NOMO-1 treated with dmso at 0.1 percent for 144 hours (cell line): ENCODE results near the gene MINDY3.
"Not testable (repeated sequence)": the region's sequence is repeated elsewhere in the genome, so short reads cannot be mapped to it uniquely, and the experiment has no call there.

Experiments used
- DNase-seq: peaks from one replicate; lab custom pipeline; 2025; ENCODE audit not compliant: unreplicated experiment; lab: John Stamatoyannopoulos, UW

MINDY3 gene

DNA sequence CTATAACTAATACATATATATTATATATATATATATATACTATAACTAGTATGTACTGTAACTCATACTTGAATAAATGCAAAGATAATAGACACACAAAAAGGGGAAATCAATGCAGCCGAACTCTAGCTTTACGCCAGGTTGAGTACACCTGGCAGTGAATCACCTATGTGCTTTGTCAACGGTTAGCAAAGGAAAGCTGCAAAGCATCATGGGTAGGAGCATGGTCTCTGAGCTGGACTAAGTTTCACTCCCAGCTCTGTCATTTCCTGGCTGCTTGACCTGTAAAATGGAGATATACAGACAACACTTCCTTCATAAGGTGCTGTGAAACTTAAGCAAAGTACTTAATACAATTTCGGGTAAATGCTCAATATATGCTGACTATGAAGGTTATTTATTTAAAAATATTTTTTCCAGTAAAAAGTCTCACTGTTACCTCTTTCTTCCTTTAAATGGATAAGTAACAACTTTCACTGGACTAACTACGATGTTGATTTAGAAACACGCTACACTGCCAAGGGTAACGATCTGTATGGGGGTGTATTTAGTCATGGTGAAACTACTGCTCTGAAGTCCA lies 78.8 kb downstream of the MINDY3 start:
- DNase-seq, result no peak

GRCh38 chr10:15780353-15781135 lies 79.8 kb downstream of the MINDY3 start:
- DNase-seq, result no peak

DNA sequence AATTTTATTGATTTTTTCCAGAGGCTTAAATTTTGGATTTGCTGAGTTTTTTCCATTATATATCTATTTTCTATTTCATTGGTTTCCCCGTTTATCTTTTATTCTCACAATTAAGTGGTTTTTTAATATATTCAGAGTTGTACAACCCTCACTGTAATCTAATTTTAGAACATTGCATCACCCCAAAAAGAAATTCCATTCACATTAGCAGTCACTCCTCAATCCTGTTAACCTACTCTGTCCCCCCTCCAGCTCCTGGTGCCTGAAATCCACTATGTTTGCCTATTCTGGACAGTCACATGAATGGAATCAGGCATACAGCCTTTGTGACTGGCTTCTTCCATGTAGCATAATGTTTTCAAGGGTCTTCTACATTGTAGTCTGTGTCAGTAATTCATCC lies 84.8 kb downstream of the MINDY3 start:
- no peak for DNase-seq

- DNase-seq, result not testable (repeated sequence)
Observed at GRCh38 chr10:15774534-15774933, 85.8 kb downstream of the MINDY3 start.

- DNase-seq, result no peak
Observed at GRCh38 chr10:15764892-15765454, 95.3 kb downstream of the MINDY3 start.

DNA sequence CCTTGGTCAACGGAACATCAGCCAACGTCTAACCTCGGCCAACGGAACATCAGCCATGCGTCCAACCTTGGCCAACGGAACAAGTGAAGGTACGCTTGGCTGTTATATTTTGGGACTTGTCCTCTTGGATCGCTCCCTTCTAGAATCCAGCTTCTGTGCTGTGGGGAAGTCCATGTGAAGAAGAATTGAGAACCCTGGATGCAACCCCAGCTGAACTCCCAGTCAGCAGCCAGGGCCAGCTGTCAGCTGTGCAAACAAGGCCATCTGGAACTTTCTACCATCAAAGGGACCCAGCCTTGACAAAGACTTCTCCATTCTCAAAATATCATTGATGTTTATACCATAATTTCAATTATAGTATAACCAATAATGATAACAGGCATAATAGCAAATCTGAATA lies 97.3 kb downstream of the MINDY3 start:
- no peak for DNase-seq

DNA sequence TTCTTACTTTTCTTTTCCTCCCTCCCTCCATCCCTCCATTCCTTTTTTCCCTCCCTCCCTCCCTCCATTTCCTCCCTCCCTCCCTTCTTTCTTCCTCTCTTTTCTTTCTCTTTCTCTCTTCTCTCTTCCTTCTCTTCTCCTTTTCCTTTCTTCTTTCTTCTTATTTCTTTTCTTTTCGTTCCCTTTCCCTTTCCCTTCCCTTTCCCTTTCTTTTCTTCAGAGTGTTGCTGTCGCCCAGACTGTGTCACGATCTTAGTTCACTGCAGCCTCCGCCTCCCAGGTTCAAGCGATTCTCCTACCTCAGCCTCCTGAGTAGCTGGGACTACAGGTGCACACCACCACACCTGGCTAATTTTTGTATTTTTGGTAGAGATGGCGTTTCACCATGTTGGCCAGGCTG lies 98.1 kb downstream of the MINDY3 start:
- DNase-seq, result not testable (repeated sequence)

DNA sequence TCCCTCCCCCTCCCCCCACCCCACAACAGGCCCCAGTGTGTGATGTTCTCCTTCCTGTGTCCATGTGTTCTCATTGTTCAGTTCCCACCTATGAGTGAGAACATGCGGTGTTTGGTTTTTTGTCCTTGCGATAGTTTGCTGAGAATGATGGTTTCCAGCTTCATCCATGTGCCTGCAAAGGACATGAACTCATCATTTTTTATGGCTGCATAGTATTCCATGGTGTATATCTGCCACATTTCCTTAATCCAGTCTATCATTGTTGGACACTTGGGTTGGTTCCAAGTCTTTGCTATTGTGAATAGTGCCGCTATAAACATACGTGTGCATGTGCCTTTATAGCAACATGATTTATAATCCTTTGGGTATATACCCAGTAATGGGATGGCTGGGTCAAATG lies 99.1 kb downstream of the MINDY3 start:
- not testable (repeated sequence) for DNase-seq

DNA sequence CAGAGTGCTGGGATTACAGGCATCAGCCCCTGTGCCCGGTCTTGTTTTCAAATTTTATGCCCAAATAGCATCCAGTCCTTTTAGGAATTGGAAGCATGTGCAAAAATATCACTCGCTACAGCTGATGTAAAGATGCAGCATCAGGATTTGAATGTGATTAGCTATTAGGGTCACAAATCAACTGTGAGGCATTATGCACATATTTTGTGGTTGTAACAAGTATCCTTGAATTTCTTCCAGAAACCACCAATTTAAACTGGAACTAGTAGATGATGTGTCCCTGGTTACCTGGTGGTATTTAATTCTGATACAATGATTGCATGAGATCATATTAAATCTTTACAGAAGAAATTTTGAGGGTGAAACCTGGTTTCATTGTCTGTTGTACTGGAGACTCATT lies 99.6 kb downstream of the MINDY3 start:
- no peak for DNase-seq

- DNase-seq, result no peak
Observed at GRCh38 chr10:15759265-15759664, 101.0 kb downstream of the MINDY3 start.

GRCh38 chr10:15758618-15759017 lies 101.7 kb downstream of the MINDY3 start:
- DNase-seq, result no peak

GRCh38 chr10:15754937-15755336 lies 105.4 kb downstream of the MINDY3 start:
- DNase-seq, result no peak

GRCh38 chr10:15751046-15751445 lies 109.3 kb downstream of the MINDY3 start:
- DNase-seq, result no peak

DNA sequence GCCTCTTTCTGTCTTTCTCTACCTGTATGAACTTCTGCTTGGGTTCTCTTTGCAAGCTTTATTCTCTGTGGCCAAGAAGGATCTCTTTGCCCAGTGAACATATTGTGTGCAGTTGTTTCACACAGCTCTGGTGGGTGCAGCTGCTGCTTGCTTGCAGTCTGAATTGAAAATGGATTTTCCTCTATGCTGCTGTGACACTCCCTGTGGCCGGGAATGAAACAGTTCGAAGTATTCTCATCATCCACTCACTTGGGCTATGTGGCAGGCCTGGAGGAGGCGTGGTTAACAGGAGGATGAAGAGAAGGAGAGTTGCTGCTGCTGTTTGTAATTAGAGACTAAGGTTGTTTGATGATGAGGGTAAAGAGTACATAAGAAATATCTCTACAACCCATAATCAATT lies 112.2 kb downstream of the MINDY3 start:
- no peak for DNase-seq

- DNase-seq, result no peak
Observed at GRCh38 chr10:15747632-15748031, 112.7 kb downstream of the MINDY3 start.

GRCh38 chr10:15745751-15746150 lies 114.6 kb downstream of the MINDY3 start:
- no peak for DNase-seq

DNA sequence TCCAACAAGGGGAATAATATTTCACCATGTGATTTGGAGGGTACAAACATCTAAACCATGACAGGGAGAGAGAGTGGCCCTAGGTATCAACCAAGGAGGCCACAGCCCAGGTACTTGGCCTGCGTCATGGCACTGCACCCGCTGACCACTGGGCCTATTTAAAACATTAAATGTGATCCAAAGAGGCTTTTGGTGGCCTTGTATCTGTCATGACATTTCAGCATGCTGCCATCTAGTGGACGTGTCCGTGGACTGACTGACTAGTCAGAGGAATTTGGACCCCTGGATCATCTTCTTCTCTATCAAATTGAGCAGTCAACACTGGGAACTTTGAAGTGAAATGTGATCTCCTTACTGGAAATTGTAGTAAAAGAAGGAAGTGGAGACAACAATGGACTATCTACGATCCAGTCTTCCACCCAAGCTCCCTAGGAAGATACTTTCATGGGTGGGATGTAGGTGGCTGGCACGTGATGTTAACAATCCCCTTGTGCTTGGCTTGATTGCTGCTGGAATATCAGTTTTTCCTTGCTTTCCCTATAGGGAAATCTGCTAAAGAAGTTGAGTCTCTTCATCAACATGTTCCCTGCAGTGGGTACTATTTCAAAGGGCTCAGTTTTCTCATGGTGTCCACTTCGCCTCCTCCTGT lies 116.0 kb downstream of the MINDY3 start:
- DNase-seq, result peak; percentile 1

- DNase-seq, result no peak
Observed at GRCh38 chr10:15743443-15743842, 116.9 kb downstream of the MINDY3 start.

GRCh38 chr10:15742836-15743235 lies 117.5 kb downstream of the MINDY3 start:
- DNase-seq, result no peak

DNA sequence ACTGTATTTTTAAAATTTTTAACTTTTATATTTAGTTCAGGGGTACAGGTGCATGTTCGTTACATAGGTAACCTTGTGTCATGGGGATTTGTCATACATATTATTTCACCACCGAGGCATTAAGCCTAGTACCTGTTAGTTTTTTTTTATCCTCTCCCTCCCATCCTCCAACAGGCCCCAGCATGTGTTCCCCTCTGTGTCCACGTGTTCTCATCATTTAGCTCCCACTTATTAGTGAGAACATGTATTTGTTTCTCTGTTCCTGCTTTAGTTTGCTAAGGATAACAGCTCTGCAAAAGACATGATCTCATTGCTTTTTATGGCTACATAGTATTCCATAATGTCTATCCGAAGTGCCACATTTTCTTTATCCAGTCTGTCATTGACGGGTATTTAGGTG lies 118.2 kb downstream of the MINDY3 start:
- no peak for DNase-seq

DNA sequence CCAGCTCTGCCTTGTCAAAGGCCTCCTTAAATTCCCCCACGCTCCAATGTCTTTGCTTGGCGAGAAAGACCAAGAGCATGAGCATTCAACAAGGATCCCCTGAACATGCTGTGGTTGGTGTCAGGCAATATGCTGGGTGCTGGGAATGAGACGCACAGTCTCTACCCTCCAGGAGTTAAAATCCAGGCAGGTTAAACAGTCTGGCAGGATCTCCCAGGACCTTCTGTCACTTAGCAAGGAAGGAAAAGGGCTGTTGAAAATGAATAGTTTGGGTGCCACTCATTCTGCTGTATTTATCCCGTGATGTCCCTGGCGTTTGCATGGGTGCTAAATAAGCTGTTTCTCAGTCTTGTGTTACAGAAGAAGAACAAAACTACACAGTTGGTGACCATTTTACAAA lies 118.7 kb downstream of the MINDY3 start:
- DNase-seq, result no peak

- no peak for DNase-seq
Observed at GRCh38 chr10:15740261-15740660, 120.0 kb downstream of the MINDY3 start.
